ENCODE measurements around the gene CTR9. TPM values are rescaled to one million over a fixed set of nuclear protein-coding genes. Genes with fewer than 3 reads are reported as not detected.

The CTR9 gene
- total RNA-seq, 1 donor, result 33.2 TPM

- no peaks in the 10 kb centered on the region for H3K27me3 ChIP-seq (ENCODE audit: insufficient read depth, low read length)
- no peak overlapping the region for H3K4me3 ChIP-seq (ENCODE audit: low read length)
- H3K9me3 ChIP-seq (ENCODE audit: low read depth, low read length), result no peaks in the 10 kb centered on the region
- H3K4me1 ChIP-seq (ENCODE audit: insufficient read depth, low read length), result no peaks in the 10 kb centered on the region
These were observed 35.4 kb downstream of the CTR9 start for GRCh38 chr11:10786451-10786850.

GRCh38 chr11:10792385-10793068 is 41.5 kb downstream of the CTR9 start:
- Histone ChIP-seq H3K4me1 (ENCODE audit: insufficient read depth, low read length) (peaks cover 33% of the 10 kb centered on the region), H3K9me3 (ENCODE audit: low read depth, low read length) (no peaks in the 10 kb centered on the region), H3K4me3 (ENCODE audit: low read length) (no peak overlapping the region), H3K27me3 (ENCODE audit: insufficient read depth, low read length) (no peaks in the 10 kb centered on the region)

- H3K27me3 ChIP-seq (ENCODE audit: insufficient read depth, low read length), result no peaks in the 10 kb centered on the region
- H3K4me3 ChIP-seq (ENCODE audit: low read length), result no peak overlapping the region
- no peaks in the 10 kb centered on the region for H3K9me3 ChIP-seq (ENCODE audit: low read depth, low read length)
- H3K4me1 ChIP-seq (ENCODE audit: insufficient read depth, low read length), result peaks cover 43% of the 10 kb centered on the region
These were observed 42.6 kb downstream of the CTR9 start for GRCh38 chr11:10793470-10794255.

GRCh38 chr11:10796191-10796590 is 45.1 kb downstream of the CTR9 start:
- H3K4me1 ChIP-seq (ENCODE audit: insufficient read depth, low read length), result peaks cover 64% of the 10 kb centered on the region
- no peak overlapping the region for H3K4me3 ChIP-seq (ENCODE audit: low read length)
- no peaks in the 10 kb centered on the region for H3K27me3 ChIP-seq (ENCODE audit: insufficient read depth, low read length)
- H3K9me3 ChIP-seq (ENCODE audit: low read depth, low read length), result no peaks in the 10 kb centered on the region

DNA sequence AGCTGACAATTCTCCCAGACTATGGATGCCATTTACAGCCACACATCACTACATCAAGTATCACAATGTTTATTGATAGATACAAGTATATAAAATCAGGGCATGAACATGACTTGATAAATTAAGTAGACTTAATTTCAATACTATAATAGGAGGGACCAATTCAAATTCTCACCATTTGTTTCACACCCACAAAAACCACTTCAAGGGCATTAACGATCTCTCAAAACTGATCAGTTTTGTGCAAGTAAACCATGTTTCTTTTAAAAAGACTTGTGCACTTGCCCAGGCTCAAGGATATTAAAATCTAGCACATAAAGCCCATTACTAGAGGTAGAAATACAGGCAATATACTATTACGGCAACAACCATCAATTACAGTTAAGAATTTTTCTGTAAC is 46.0 kb downstream of the CTR9 start:
- H3K4me3 ChIP-seq (ENCODE audit: low read length), result no peak overlapping the region
- H3K9me3 ChIP-seq (ENCODE audit: low read depth, low read length), result no peaks in the 10 kb centered on the region
- H3K27me3 ChIP-seq (ENCODE audit: insufficient read depth, low read length), result no peaks in the 10 kb centered on the region
- H3K4me1 ChIP-seq (ENCODE audit: insufficient read depth, low read length), result peaks cover 69% of the 10 kb centered on the region

DNA sequence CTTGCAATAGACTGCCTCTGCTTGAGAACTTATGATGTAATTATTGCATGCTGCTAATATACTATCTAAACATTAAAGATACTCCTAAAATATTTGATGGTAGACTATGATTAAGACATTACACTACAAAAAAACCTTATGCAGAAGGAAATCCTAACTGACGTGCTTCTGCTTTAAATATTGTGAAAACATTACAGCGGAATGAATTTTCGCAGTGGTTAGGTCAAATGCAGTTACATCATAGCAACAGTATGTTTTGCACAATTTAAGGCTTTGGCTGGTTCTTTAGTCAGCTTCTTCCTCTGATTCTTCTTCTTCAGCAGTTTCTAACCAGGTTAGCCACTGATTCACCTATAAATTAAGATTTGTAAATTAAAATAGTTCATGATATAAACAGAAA is 46.5 kb downstream of the CTR9 start:
- Histone ChIP-seq H3K4me1 (ENCODE audit: insufficient read depth, low read length) (peaks cover 69% of the 10 kb centered on the region), H3K4me3 (ENCODE audit: low read length) (no peak overlapping the region), H3K27me3 (ENCODE audit: insufficient read depth, low read length) (no peaks in the 10 kb centered on the region), H3K9me3 (ENCODE audit: low read depth, low read length) (no peaks in the 10 kb centered on the region)

GRCh38 chr11:10798330-10798928 is 47.4 kb downstream of the CTR9 start:
- H3K4me1 ChIP-seq (ENCODE audit: insufficient read depth, low read length), result peaks cover 62% of the 10 kb centered on the region
- H3K4me3 ChIP-seq (ENCODE audit: low read length), result no peak overlapping the region
- H3K27me3 ChIP-seq (ENCODE audit: insufficient read depth, low read length), result no peaks in the 10 kb centered on the region
- H3K9me3 ChIP-seq (ENCODE audit: low read depth, low read length), result no peaks in the 10 kb centered on the region

DNA sequence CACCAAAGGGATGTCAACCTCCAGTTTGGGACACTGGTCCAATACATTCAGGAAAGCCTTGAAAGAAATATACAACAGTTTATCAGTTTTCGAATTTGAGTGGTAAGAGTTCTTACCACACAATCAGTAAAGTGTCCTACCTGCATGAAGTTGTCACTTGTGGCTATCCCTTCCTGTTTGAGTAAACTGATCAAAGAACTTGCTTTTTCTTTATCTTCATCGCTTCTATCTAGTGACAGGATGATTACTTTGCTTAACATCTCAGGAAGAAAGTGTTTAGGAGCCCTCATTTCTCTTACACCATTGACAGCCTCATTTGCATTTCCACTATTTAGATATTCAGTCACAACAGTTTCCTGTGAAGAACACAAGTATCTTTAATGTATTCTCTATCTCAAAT is 49.2 kb downstream of the CTR9 start:
- Histone ChIP-seq H3K4me1 (ENCODE audit: insufficient read depth, low read length) (peaks cover 58% of the 10 kb centered on the region), H3K9me3 (ENCODE audit: low read depth, low read length) (no peaks in the 10 kb centered on the region), H3K27me3 (ENCODE audit: insufficient read depth, low read length) (no peaks in the 10 kb centered on the region), H3K4me3 (ENCODE audit: low read length) (no peak overlapping the region)

GRCh38 chr11:10803676-10804075 is 52.6 kb downstream of the CTR9 start:
- no peak overlapping the region for H3K4me3 ChIP-seq (ENCODE audit: low read length)
- H3K27me3 ChIP-seq (ENCODE audit: insufficient read depth, low read length), result no peaks in the 10 kb centered on the region
- no peaks in the 10 kb centered on the region for H3K9me3 ChIP-seq (ENCODE audit: low read depth, low read length)
- H3K4me1 ChIP-seq (ENCODE audit: insufficient read depth, low read length), result peaks cover 54% of the 10 kb centered on the region

DNA sequence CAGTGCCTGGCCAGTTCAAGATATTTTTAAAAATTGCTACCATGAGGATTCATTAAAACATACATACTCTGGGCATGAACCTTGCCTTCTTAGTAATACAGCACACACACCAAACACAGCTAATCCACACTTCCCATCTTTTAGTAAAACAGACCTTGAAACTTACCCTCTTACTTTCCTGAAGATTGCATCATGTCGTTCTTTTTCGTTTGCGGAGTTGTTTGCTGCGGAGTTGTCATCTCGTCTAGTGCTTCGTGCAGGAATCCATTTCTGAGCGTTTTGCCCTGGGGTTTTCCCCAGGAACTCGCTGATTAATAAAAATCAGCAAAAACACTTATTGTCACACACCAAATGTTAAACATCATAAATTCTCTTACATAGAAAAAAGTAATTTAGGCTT is 54.7 kb downstream of the CTR9 start:
- Histone ChIP-seq H3K9me3 (ENCODE audit: low read depth, low read length) (no peaks in the 10 kb centered on the region), H3K4me1 (ENCODE audit: insufficient read depth, low read length) (peaks cover 38% of the 10 kb centered on the region), H3K27me3 (ENCODE audit: insufficient read depth, low read length) (no peaks in the 10 kb centered on the region), H3K4me3 (ENCODE audit: low read length) (no peak overlapping the region)

DNA sequence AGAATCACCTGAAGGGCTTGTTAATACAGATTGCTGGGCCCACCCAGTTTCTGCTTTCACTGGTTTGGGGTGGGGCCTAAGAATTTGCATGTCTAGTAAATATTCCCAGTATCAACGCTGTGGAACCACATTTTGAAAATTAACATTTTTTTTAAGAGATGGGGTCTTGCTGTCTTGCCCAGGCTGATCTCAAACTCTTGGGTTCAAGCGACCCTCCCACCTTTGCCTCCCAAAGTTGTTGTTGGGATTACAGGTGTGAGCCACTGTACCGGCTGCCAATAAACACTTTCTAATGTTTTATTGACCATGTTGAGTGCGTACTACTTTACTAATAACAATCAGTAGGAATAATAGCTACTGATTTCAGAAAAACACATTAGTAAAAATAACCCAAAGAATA is 55.2 kb downstream of the CTR9 start:
- H3K9me3 ChIP-seq (ENCODE audit: low read depth, low read length), result no peaks in the 10 kb centered on the region
- H3K4me1 ChIP-seq (ENCODE audit: insufficient read depth, low read length), result peaks cover 36% of the 10 kb centered on the region
- H3K4me3 ChIP-seq (ENCODE audit: low read length), result no peak overlapping the region
- H3K27me3 ChIP-seq (ENCODE audit: insufficient read depth, low read length), result no peaks in the 10 kb centered on the region

DNA sequence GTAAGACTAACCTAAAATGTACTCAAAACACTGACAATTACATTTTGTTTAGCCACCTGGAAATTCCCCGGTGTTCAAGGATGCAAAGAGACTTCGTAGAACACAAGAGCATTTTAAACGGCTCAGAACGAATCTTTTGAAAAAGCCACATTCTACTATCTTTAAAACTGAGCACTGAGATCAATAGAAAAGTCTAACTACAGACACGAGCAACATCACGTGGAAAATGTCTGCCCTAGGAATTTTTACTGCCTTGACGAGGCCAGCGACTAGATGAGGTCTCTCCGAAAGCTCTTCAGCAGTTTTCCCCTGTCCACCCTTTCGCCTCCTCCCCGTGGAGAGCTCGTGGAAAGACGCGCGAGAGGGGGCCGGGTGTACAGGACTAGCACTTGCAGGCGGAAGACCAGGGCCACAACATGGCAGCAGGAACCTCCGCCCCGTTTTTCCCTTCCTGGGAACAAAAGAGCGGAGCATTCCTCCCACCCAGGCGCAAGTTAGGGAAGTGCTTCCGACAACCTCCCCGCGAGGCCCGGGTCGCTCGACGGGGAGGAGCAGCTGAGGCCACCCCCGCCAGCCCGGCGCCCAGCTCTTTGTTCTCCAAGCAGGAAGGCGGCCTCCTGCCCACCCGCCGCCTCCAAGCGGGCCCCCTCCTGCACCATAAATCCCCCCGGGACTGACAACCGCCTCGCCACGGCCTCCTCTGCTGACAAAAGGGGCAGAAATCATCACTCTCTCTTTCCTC is 56.6 kb downstream of the CTR9 start:
- H3K4me3 ChIP-seq (ENCODE audit: low read length), result peak overlapping the region; percentile 98
- H3K9me3 ChIP-seq (ENCODE audit: low read depth, low read length), result no peaks in the 10 kb centered on the region
- peaks cover 26% of the 10 kb centered on the region for H3K4me1 ChIP-seq (ENCODE audit: insufficient read depth, low read length)
- no peaks in the 10 kb centered on the region for H3K27me3 ChIP-seq (ENCODE audit: insufficient read depth, low read length)

DNA sequence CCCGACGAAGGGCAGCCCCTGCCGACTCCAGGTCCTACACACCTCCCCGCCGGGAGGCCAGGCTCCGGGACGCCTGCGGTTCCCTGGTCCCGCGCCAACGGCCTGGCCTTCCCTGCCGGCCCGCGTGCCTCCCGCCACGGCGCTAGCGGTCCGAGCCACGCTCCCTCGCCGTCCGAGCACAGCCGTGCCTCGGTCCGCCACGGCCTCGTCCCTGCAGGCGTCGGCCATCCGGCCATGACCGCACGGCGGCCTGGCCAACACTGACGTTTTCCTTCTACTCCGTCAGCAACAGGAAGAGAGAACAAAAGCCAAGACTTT is 57.1 kb downstream of the CTR9 start:
- Histone ChIP-seq H3K9me3 (ENCODE audit: low read depth, low read length) (no peaks in the 10 kb centered on the region), H3K4me1 (ENCODE audit: insufficient read depth, low read length) (peaks cover 26% of the 10 kb centered on the region), H3K27me3 (ENCODE audit: insufficient read depth, low read length) (no peaks in the 10 kb centered on the region), H3K4me3 (ENCODE audit: low read length) (peak overlapping the region; percentile 98)

GRCh38 chr11:10808553-10809372 is 57.7 kb downstream of the CTR9 start, which contains the start of gene EIF4G2:
TSS of gene EIF4G2 (minus strand) at chr11:10808926.
- Histone ChIP-seq H3K27me3 (ENCODE audit: insufficient read depth, low read length) (no peaks in the 10 kb centered on the region), H3K4me3 (ENCODE audit: low read length) (peak within 1 kb of the TSS; percentile 98), H3K4me1 (ENCODE audit: insufficient read depth, low read length) (peaks cover 26% of the 10 kb centered on the region), H3K9me3 (ENCODE audit: low read depth, low read length) (no peaks in the 10 kb centered on the region)
